GM12865 (cell line): ENCODE measurements around the gene PPP1R12C.
"Not testable (repeated sequence)": the region's sequence is repeated elsewhere in the genome, so short reads cannot be mapped to it uniquely, and the experiment has no call there.

Source experiments
- DNase-seq: peaks from one replicate; pipeline ENCODE4 v3.0.0; 2010; ENCODE audit warnings: low read depth
- H3K4me3 ChIP-seq: 2 replicates; pipeline ENCODE4 v1.5.1; 2011; ENCODE audit warnings: mild to moderate bottlenecking, low read depth, low read length, control low read depth
- CTCF ChIP-seq: IDR thresholded peaks from 2 replicates; pipeline ENCODE4 v1.5.1; 2011; ENCODE audit warnings: low read length, control low read depth, low read depth, inconsistent platforms; ENCODE audit not compliant: insufficient read depth; ENCODE audit errors: missing control alignments

Gene PPP1R12C

GRCh38 chr19:55160128-55160985, 42.9 kb upstream of the PPP1R12C start:
- no peak overlapping the region for H3K4me3 ChIP-seq
- peak; percentile 90 for DNase-seq
- peak; percentile 91 for TF ChIP-seq CTCF

- no peak for TF ChIP-seq CTCF
- DNase-seq: no peak
- no peak overlapping the region for H3K4me3 ChIP-seq
Measured at GRCh38 chr19:55158848-55159749, 41.7 kb upstream of the PPP1R12C start.

- DNase-seq: no peak
- no peak for TF ChIP-seq CTCF
- H3K4me3 ChIP-seq: no peak overlapping the region
Measured at GRCh38 chr19:55158423-55158822, 41.0 kb upstream of the PPP1R12C start.

GRCh38 chr19:55157064-55157908, 39.8 kb upstream of the PPP1R12C start, which contains the start of gene TNNI3:
TNNI3 (minus strand) TSS chr19:55157732; CDS start chr19:55157589, 143 bp downstream.
- H3K4me3 ChIP-seq: no peak within 1 kb of the TSS

GRCh38 chr19:55156202-55157063, 39.0 kb upstream of the PPP1R12C start:
- peak; percentile 31 for DNase-seq
- TF ChIP-seq CTCF: no peak
- no peak overlapping the region for H3K4me3 ChIP-seq

More at GRCh38 chr19:55157064-55157908, 39.8 kb upstream of the PPP1R12C start, which contains the start of gene TNNI3:
- no peak for DNase-seq
- TF ChIP-seq CTCF: no peak

- not testable (repeated sequence) for H3K4me3 ChIP-seq, DNase-seq
Measured at GRCh38 chr19:55155784-55156183, 38.3 kb upstream of the PPP1R12C start.
